ENCODE measurements around the gene VPS45.

The VPS45 gene

GRCh38 chr1:150093805-150094204 lies 26.2 kb downstream of the VPS45 start:
- no peak for DNase-seq
- Histone ChIP-seq H3K4me2 (ENCODE audit: insufficient read depth, low read length) (no peak overlapping the region), H3K9me3 (ENCODE audit: insufficient read depth, low read length, severe bottlenecking) (no peaks in the 10 kb centered on the region), H3K9ac (ENCODE audit: low read depth, low read length) (no peak overlapping the region), H3K4me1 (ENCODE audit: insufficient read depth, low read length) (peaks cover 4% of the 10 kb centered on the region), H3K79me2 (ENCODE audit: insufficient read depth, low read length) (no peaks in the 10 kb centered on the region), H3K4me3 (ENCODE audit: low read depth in 1 of 2, low read length in 2 of 2) (no peak overlapping the region), H2AFZ (ENCODE audit: low read depth, low read length) (no peak overlapping the region), H3K36me3 (ENCODE audit: insufficient read depth, low read length) (peaks cover 42% of the 10 kb centered on the region), H3K27ac (ENCODE audit: low read length) (no peak overlapping the region), H3K27me3 (ENCODE audit: insufficient read depth, low read length, poor library complexity) (no peaks in the 10 kb centered on the region), H4K20me1 (ENCODE audit: insufficient read depth, low read length) (no peaks in the 10 kb centered on the region)
- no peak for ATAC-seq (ENCODE audit: insufficient read depth, low read depth)
- TF ChIP-seq EZH2 (IDR thresholded peaks at IDR 0.05; ENCODE audit: borderline replicate concordance, low read depth, low read length, severe bottlenecking) (no peak), CTCF (IDR thresholded peaks at IDR 0.05; ENCODE audit: borderline replicate concordance, extremely low read depth, low read length, poor library complexity, severe bottlenecking) (no peak)

DNA sequence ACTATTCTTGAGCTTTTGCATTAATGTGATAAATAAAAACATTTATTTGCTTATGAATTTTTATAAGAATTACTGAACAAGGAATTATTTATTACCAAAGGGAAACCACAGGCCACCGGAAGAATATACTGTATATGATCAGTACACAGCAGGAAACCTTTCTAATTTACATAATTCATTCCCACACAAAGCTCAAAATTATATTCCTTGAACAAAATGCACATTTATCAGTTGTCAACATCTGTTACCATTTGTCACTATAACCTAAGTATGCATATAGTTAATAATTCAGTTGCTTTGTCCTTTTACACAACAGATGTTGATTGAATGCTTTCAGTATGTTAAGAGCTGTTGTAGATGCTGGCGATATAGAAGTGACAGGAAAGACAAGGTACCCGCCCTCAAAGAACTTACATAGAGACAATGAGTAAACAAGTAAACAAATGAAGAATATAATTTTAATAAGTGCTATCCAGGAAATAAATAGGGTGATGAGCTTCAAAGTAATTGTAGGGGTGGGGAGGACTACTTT lies 27.2 kb downstream of the VPS45 start:
- H3K36me3 ChIP-seq (ENCODE audit: insufficient read depth, low read length), result peaks cover 47% of the 10 kb centered on the region
- no peak overlapping the region for H2AFZ ChIP-seq (ENCODE audit: low read depth, low read length)
- H3K9ac ChIP-seq (ENCODE audit: low read depth, low read length), result no peak overlapping the region
- H3K27ac ChIP-seq (ENCODE audit: low read length), result no peak overlapping the region
- H3K27me3 ChIP-seq (ENCODE audit: insufficient read depth, low read length, poor library complexity), result no peaks in the 10 kb centered on the region
- ATAC-seq (ENCODE audit: insufficient read depth, low read depth), result no peak
- H4K20me1 ChIP-seq (ENCODE audit: insufficient read depth, low read length), result no peaks in the 10 kb centered on the region
- no peaks in the 10 kb centered on the region for H3K9me3 ChIP-seq (ENCODE audit: insufficient read depth, low read length, severe bottlenecking)
- H3K4me3 ChIP-seq (ENCODE audit: low read depth in 1 of 2, low read length in 2 of 2), result no peak overlapping the region
- peaks cover 4% of the 10 kb centered on the region for H3K4me1 ChIP-seq (ENCODE audit: insufficient read depth, low read length)
- no peak for DNase-seq
- H3K4me2 ChIP-seq (ENCODE audit: insufficient read depth, low read length), result no peak overlapping the region
- TF ChIP-seq EZH2 (IDR thresholded peaks at IDR 0.05; ENCODE audit: borderline replicate concordance, low read depth, low read length, severe bottlenecking) (no peak), CTCF (IDR thresholded peaks at IDR 0.05; ENCODE audit: borderline replicate concordance, extremely low read depth, low read length, poor library complexity, severe bottlenecking) (no peak)
- H3K79me2 ChIP-seq (ENCODE audit: insufficient read depth, low read length), result no peaks in the 10 kb centered on the region

DNA sequence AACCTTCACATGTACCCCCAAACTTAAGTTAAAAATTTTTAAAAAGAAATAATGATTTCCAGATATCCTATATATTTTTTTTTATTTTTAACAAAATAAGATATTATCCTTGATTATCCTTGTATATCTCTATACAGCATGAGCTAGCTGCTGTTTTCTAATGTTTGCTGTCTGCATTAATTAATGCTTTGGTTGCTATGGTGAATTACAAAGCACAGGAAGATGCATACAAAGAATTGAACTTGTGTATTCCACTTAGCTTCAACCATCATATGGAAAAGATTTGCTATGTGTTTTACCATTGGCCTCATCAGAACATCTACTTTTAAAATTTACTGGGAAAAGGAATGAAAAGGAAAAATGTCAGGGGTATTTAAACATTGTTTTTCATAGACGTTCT lies 35.4 kb downstream of the VPS45 start:
- no peaks in the 10 kb centered on the region for H3K9me3 ChIP-seq (ENCODE audit: insufficient read depth, low read length, severe bottlenecking)
- no peak overlapping the region for H3K4me3 ChIP-seq (ENCODE audit: low read depth in 1 of 2, low read length in 2 of 2)
- H3K9ac ChIP-seq (ENCODE audit: low read depth, low read length), result no peak overlapping the region
- no peaks in the 10 kb centered on the region for H3K79me2 ChIP-seq (ENCODE audit: insufficient read depth, low read length)
- H3K4me2 ChIP-seq (ENCODE audit: insufficient read depth, low read length), result no peak overlapping the region
- H3K27ac ChIP-seq (ENCODE audit: low read length), result no peak overlapping the region
- DNase-seq (no peak), ATAC-seq (ENCODE audit: insufficient read depth, low read depth) (no peak)
- H3K36me3 ChIP-seq (ENCODE audit: insufficient read depth, low read length), result peaks cover 15% of the 10 kb centered on the region; the same call in 1 of the 2 replicates
- H4K20me1 ChIP-seq (ENCODE audit: insufficient read depth, low read length), result no peaks in the 10 kb centered on the region
- no peak for TF ChIP-seq EZH2 (IDR thresholded peaks at IDR 0.05; ENCODE audit: borderline replicate concordance, low read depth, low read length, severe bottlenecking)
- no peak for TF ChIP-seq CTCF (IDR thresholded peaks at IDR 0.05; ENCODE audit: borderline replicate concordance, extremely low read depth, low read length, poor library complexity, severe bottlenecking)
- no peak overlapping the region for H2AFZ ChIP-seq (ENCODE audit: low read depth, low read length)
- H3K27me3 ChIP-seq (ENCODE audit: insufficient read depth, low read length, poor library complexity), result no peaks in the 10 kb centered on the region
- H3K4me1 ChIP-seq (ENCODE audit: insufficient read depth, low read length), result peaks cover 19% of the 10 kb centered on the region
